Colonic mucosa (tissue), 4 donors: ENCODE data around the gene SNX13. TPM values are rescaled to one million over a fixed set of nuclear protein-coding genes. Genes with fewer than 3 reads are reported as not detected.

ENCODE experiments used
- DNase-seq: peaks from one replicate; pipeline ENCODE4 v3.0.0-alpha.2; 2020
- H3K27ac ChIP-seq: fragments of 200-600 bp; one replicate; pipeline ENCODE4 v1.8.0; 2021
- H3K27me3 ChIP-seq: fragments of 200-600 bp; one replicate; pipeline ENCODE4 v1.8.0; 2021
- H3K36me3 ChIP-seq: fragments of 200-600 bp; one replicate; pipeline ENCODE4 v1.8.0; 2021
- H3K4me1 ChIP-seq: fragments of 200-600 bp; one replicate; pipeline ENCODE4 v1.8.0; 2021; ENCODE audit warnings: mild to moderate bottlenecking
- H3K4me3 ChIP-seq: fragments of 200-600 bp; one replicate; pipeline ENCODE4 v1.8.0; 2021
- H3K9ac ChIP-seq, 2 donors: one replicate each; pipeline ENCODE4 v1.7.0; 2013; ENCODE audit warnings: control low read depth in 2 of 2, low read depth in 2 of 2, low read length in 2 of 2
- H3K9me3 ChIP-seq: fragments of 200-600 bp; one replicate; pipeline ENCODE4 v1.8.0; 2021
- intact Hi-C: fragments of 100-400 bp; cut with DNase I; formaldehyde crosslinking; loops from one replicate; pipeline ENCODE4 v1.14.1; 2022
- total RNA-seq, 2 donors: library from RNA; stranded (reverse); fragmentation: NEBNext Ultra II Directional in 1 of 2; extraction: Animal tissue kit (Norgen Biotek cat#: 25700) in 1 of 2; gene quantifications; one replicate each; pipeline ENCODE4 v1.2.1, GENCODE V29; 2021
- TF ChIP-seq, protein P1 (sequence below): fragments of 200-600 bp; IDR thresholded peaks from one replicate; pipeline ENCODE4 v1.8.0; 2022; ENCODE audit warnings: antibody characterized with exemption, mild to moderate bottlenecking
- donor health status: healthy.
- donor health status: DM: no; HTN: no; CAD: no.
- donor health status: DM: no; HTN: no; CAD: no.

Gene SNX13
- total RNA-seq, 2 donors from 2014 or later = 52.5 to 71.4 TPM

GRCh38 chr7:17939606-17940301 lies 540 bp downstream of the SNX13 start:
- intact Hi-C loops = no loop called here
- TF ChIP-seq, protein P1, sequence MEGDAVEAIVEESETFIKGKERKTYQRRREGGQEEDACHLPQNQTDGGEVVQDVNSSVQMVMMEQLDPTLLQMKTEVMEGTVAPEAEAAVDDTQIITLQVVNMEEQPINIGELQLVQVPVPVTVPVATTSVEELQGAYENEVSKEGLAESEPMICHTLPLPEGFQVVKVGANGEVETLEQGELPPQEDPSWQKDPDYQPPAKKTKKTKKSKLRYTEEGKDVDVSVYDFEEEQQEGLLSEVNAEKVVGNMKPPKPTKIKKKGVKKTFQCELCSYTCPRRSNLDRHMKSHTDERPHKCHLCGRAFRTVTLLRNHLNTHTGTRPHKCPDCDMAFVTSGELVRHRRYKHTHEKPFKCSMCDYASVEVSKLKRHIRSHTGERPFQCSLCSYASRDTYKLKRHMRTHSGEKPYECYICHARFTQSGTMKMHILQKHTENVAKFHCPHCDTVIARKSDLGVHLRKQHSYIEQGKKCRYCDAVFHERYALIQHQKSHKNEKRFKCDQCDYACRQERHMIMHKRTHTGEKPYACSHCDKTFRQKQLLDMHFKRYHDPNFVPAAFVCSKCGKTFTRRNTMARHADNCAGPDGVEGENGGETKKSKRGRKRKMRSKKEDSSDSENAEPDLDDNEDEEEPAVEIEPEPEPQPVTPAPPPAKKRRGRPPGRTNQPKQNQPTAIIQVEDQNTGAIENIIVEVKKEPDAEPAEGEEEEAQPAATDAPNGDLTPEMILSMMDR = no peak
- Histone ChIP-seq H3K36me3 (no peaks in the 10 kb centered on the region), H3K27ac (peak overlapping the region; percentile 75), H3K9me3 (no peaks in the 10 kb centered on the region), H3K4me3 (peak overlapping the region; percentile 62), H3K27me3 (no peaks in the 10 kb centered on the region), H3K4me1 (no peaks in the 10 kb centered on the region), H3K9ac (peak overlapping the region; percentile 91 to 96)
- DNase-seq = peak; percentile 70

DNA sequence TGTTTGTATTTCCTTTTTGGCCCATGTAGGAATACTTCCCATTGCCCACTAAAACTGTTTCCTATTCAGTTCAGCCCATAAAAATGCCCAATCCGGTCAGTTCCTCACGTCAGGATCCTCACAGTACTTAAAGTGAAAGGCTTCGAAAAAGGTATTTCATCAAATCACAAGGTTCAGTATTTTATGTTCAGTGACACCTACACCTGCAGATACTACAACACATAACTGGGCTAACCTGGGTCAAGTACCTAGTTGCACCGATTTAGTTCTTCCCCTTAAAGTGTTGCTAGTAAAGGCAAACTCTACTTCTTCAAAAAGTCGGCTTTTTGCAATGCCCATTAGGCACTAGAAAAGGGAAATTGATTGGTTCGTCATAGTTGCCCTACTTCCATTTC lies 1.1 kb downstream of the SNX13 start:
- no peaks in the 10 kb centered on the region for H3K36me3 ChIP-seq
- peak overlapping the region; percentile 75 for H3K27ac ChIP-seq
- H3K4me1 ChIP-seq = no peaks in the 10 kb centered on the region
- peak; percentile 35 for DNase-seq
- TF ChIP-seq, protein P1 = no peak
- H3K9me3 ChIP-seq = no peaks in the 10 kb centered on the region
- no peaks in the 10 kb centered on the region for H3K27me3 ChIP-seq
- H3K9ac ChIP-seq = peak overlapping the region; percentile 91 to 96
- intact Hi-C loops = no loop called here
- peak overlapping the region; percentile 62 for H3K4me3 ChIP-seq

DNA sequence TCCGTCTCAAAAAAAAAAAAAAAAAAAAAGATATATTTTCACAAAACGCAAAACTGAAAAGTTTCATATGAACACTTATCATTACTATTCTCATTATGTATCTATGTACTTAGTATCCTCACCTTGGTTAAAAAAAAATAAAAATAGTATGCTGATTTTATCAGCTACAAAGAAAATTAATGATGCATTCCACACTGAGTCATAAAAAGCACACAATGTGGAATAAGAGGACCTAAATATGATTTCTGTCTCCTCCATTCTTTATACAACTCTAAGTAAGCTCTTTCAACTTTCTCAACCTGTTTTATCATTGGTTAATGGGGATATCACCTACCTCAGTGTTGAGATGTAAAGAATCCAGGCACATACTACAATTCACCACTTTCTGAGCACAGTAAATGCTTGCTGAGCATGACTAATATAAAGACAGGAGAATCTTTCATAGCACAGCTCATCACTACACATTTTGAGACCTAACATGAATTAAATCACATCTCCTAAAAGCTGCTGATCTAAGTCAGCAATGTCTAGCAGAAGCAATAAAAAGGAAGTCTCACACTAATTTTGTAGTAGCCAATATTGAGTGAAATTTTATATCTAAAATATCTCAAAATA lies 2.7 kb downstream of the SNX13 start:
- no peaks in the 10 kb centered on the region for H3K4me1 ChIP-seq
- TF ChIP-seq, protein P1 = no peak

GRCh38 chr7:17936321-17936720 lies 4.0 kb downstream of the SNX13 start:
- intact Hi-C loops = no loop called here
- H3K4me1 ChIP-seq = no peaks in the 10 kb centered on the region
- no peak overlapping the region for H3K27ac ChIP-seq
- no peak overlapping the region for H3K9ac ChIP-seq
- no peaks in the 10 kb centered on the region for H3K27me3 ChIP-seq
- TF ChIP-seq, protein P1 = no peak
- H3K9me3 ChIP-seq = no peaks in the 10 kb centered on the region
- no peak overlapping the region for H3K4me3 ChIP-seq
- H3K36me3 ChIP-seq = no peaks in the 10 kb centered on the region
- no peak for DNase-seq

More for the DNA sequence above, 2.7 kb downstream of the SNX13 start:
- Histone ChIP-seq H3K9ac (no peak overlapping the region), H3K36me3 (no peaks in the 10 kb centered on the region), H3K27ac (no peak overlapping the region), H3K4me3 (peak overlapping the region; percentile 62), H3K27me3 (no peaks in the 10 kb centered on the region), H3K9me3 (no peaks in the 10 kb centered on the region)
- intact Hi-C loops = no loop called here
- no peak for DNase-seq

DNA sequence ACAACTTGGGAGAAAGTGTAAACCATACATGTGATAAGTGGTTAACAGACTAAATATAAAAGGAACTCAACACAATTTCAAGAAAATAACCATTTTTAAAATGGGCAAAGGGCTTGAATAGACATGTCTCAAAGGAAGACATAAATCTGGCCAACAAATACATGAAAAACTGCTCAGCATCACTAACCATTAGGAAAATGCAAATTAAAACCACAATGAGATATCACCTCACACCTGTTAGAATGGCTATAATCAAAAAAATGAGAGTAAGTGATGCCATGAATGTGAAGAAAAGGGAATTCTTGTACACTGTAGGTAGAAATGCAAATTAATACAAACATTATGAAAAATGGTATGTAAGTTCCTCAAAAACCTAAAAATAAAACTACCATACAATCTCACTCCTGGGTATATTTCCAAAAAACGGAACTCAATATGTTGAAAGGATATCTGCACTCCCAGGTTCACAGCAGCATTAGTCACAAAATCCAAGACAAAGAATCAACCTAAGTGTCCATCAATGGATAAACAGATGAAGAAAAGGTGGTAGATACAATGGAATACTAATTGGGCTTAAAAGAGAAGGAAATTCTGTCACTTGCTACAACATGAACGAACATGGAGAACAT lies 5.6 kb downstream of the SNX13 start:
- H3K9me3 ChIP-seq = no peaks in the 10 kb centered on the region
- H3K4me3 ChIP-seq = no peak overlapping the region
- H3K27me3 ChIP-seq = no peaks in the 10 kb centered on the region
- intact Hi-C loops = no loop called here
- no peak overlapping the region for H3K27ac ChIP-seq
- no peak for DNase-seq
- H3K4me1 ChIP-seq = no peaks in the 10 kb centered on the region
- no peaks in the 10 kb centered on the region for H3K36me3 ChIP-seq
- TF ChIP-seq, protein P1 = no peak
- H3K9ac ChIP-seq = no peak overlapping the region
